HG02588 (cell line): ENCODE data around the gene CCNB2.
A peak's percentile ranks its signal among the peaks of the same experiment; 100 is the strongest.
"Not testable (repeated sequence)": the region's sequence is repeated elsewhere in the genome, so short reads cannot be mapped to it uniquely, and the experiment has no call there.

ENCODE experiments used
- ATAC-seq: cut with Tn5 transposase; IDR thresholded peaks from one replicate; pipeline ENCODE4 v1.9.1; 2021; ENCODE audit warnings: mild to moderate bottlenecking, moderate library complexity; ENCODE audit not compliant: unreplicated experiment

CCNB2 gene

GRCh38 chr15:59104912-59105732, at the start of gene CCNB2:
TSS of gene CCNB2 (plus strand) at chr15:59105146. CDS start at chr15:59105269, 123 bp downstream.
- ATAC-seq = peak; percentile 97

DNA sequence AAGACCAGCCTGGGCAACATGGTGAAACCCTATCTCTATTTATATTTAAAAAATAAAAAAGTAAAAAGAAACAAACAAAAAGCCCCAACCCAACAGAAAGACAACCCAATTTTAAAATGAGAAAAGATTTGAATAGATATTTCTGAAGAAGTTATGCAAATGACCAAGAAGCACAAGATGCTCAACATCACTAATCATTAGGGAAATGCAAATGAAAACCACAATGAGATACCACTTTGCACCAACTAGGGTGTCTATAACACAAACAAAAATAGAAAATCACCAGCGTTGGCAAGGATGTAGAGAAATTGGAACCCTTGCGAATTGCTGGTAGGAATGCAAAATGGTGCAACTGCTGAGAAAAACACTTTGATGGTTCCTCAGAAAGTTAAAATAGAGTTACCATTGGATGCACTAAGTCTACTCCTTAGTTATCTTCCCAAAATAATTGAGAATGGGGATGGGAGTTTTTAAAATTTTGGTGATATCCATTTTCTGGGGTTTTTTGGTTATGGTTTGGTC, 45.8 kb upstream of the CCNB2 start:
- no peak for ATAC-seq

- ATAC-seq = no peak
These were observed 44.6 kb upstream of the CCNB2 start for GRCh38 chr15:59060348-59060747.

- ATAC-seq = no peak
These were observed 41.9 kb upstream of the CCNB2 start for GRCh38 chr15:59063042-59063441.

GRCh38 chr15:59069430-59069829, 35.5 kb upstream of the CCNB2 start:
- ATAC-seq = no peak

DNA sequence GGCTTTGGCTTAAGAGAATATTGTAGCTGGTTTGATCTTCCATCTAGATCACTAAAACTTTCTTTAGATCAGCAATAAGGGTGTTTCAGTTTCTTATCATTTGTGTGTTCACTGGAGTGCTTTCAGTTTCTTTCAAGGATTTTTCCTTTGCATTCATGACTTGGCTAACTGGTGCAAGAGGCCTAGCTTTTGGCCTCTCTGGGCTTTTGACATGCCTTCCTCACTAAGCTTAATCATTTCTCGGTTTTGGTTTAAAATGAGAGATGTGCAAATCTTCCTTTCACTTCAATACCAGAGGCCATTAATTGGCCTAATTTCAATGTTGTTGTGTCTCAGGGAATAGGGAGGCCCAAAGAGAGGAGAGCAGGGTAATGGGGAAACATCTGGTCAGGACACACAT, 30.3 kb upstream of the CCNB2 start:
- ATAC-seq = no peak

DNA sequence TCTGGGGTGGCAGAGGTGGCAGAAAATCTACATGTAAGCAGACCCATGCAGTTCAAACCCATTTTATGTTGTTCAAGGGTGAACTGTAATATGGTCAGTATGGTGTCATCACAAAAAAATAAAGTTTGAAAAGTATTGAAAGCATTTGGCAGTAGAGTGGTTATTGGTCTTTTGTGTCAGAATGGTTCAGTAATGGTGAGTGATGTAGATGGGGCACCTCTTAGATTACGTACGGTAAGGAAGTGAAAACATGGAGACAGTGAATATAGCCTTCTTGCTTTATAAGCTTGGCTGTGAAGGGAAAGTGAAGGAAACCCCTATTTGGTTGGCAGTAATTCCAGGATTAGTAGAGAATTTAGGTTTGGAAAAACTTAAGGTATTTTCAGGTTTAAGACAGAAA, 17.2 kb upstream of the CCNB2 start:
- no peak for ATAC-seq

DNA sequence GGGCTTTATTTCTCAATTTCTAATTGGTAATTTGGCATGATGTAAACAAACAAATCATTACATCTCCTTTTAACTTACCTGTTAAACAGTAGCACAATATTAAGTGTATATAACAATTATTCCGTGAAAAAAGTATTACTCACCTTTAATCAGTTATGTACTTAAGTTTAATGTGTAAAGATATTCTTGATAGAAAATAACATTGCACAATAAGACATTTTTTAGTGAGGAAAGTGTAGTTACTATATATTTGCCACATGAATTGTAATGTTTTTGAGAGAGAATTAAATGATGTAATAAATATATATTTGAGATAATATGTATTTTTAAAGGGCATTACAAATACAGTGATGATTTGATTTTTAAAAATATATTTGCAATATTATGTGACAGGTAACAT, 10.9 kb upstream of the CCNB2 start:
- ATAC-seq = no peak

DNA sequence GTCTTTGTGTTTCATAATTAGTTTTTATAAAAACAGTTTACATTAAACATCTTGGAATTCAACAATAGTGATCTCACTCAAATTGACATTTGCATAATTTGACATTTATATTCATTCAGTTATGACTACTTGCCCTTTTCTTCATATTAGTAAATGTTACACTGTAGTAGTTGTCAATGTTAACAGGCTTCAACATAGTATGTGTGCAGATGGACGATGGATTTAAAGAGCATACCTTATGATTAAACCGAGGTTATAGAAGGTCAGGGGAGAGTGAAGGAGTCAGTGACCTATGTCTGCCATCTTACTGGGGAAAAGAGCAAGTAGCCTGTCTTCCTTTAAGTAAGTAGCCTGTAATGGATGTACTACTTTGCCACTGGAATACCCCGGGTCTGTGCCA, 8.5 kb upstream of the CCNB2 start:
- ATAC-seq = no peak

- no peak for ATAC-seq
These were observed 5.7 kb upstream of the CCNB2 start for GRCh38 chr15:59099162-59099685.

DNA sequence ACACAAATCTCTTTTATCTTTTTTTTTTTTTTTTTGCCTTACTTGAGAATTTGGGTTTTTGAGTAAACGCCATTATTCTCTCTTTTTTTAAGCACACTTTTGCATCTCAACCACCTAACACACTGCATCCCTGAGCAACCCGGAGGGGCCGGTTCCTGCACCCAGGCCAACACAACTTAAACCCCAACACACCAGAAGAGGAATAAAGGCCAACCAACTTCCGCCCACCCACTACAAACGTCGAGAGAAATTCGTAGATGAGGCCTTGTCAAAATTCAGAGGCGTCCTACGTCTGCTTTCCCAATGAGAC, 389 bp upstream of the CCNB2 start:
- peak; percentile 19 for ATAC-seq

- no peak for ATAC-seq
These were observed 908 bp downstream of the CCNB2 start for GRCh38 chr15:59105854-59106253.

GRCh38 chr15:59111251-59111650, 6.3 kb downstream of the CCNB2 start:
- no peak for ATAC-seq

- ATAC-seq = no peak
These were observed 10.1 kb downstream of the CCNB2 start for GRCh38 chr15:59115047-59115446.

- ATAC-seq = no peak
These were observed 11.2 kb downstream of the CCNB2 start for GRCh38 chr15:59116141-59116540.

DNA sequence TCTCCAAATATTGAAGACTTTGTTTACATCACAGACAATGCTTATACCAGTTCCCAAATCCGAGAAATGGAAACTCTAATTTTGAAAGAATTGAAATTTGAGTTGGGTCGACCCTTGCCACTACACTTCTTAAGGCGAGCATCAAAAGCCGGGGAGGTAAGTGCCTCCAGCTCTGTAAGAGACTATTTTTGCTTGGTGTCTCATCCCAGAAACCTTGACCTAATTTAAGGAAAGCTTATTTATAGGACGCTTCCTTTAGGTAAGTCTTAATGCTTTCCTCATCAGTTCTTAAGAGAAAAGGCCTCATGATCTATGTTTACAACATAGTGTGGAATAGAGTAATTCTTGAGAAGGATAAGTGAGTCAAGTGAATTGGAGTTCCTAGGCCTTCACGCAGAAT, 11.8 kb downstream of the CCNB2 start:
- ATAC-seq = no peak

DNA sequence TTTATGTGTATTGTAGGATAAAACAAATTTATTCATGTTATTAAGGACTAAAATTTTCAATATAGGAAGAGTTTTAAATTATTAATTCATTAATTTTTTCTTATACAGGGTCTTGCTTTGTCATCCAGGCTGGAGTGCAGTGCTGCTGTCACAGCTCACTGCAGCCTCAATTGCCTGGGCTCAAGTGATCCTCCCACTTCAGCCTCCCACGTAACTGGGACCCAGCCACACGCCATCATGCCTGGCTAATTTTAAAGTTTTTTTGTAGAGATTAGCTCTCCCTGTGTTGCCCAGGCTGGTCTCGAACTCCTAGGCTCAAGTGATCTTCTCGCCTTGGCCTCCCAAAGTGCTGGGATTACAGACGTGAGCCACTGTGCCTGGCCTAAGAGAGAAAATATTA, 14.7 kb downstream of the CCNB2 start:
- ATAC-seq = no peak

DNA sequence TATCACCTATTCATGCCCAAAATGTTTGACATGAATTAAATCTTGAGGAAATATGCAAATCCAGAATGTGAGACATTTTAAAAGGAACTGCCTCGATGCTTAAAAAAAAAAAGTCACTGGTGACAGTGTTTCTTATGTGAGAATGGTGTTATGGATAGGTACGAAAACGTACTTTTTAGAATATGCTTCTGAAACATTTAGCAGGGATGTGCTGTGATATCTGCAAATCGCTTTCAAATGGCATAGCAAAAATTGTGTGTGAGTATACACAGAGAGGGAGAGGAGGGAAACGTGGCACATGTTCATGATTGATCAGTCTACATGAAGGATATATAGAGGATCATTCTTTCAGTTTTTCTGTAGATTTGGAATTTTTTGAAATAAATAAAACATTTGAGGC, 16.0 kb downstream of the CCNB2 start:
- no peak for ATAC-seq

- ATAC-seq = no peak
These were observed 19.3 kb downstream of the CCNB2 start for GRCh38 chr15:59124261-59124660.

GRCh38 chr15:59125683-59126082, 20.7 kb downstream of the CCNB2 start:
- ATAC-seq = not testable (repeated sequence)

DNA sequence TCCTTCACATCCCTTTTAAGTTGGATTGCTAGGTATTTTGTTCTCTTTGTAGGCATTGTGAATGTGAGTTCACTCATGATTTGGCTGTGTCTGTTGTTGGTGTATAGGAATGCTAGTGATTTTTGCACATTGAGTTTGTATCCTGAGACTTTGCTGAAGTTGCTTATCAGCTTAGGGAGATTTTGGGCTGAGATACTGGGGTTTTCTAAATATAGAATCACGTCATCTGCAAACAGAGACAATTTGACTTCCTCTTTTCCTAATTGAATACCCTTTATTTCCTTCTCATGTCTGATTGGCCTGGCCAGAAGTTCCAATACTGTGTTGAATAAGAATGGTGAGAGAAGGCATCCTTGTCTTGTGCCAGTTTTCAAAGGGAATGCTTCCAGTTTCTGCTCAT, 22.3 kb downstream of the CCNB2 start:
- not testable (repeated sequence) for ATAC-seq

DNA sequence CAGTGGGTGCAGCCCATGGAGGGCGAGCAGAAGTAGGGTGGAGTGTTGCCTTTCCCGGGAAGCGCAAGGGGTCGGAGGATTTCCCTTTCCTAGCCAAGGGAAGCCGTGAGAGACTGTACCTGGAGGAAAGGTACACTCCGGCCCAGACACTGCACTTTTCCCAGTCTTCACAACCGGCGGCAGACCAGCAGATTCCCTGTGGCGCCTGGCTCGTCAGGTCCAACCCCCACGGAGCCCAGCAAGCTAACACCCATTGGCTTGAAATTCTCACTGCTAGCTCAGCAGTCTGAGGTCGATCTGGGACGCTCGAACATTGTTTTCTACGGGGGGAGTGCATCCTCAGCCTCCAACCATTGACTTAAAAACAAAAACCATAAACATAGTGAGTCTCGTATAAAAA, 26.5 kb downstream of the CCNB2 start:
- no peak for ATAC-seq
